Stimulated activated CD4-positive, alpha-beta T cell treated with anti-CD3 and anti-CD28 coated beads, Interleukin-2, amount 100 ng/mL, for 24 hours (primary cell): ENCODE measurements around the gene SPTBN4.
A peak's percentile ranks its signal among the peaks of the same experiment; 100 is the strongest.
"Not testable (repeated sequence)": the region's sequence is repeated elsewhere in the genome, so short reads cannot be mapped to it uniquely, and the experiment has no call there.

Source experiments
- DNase-seq, 2 donors: peaks; one replicate each; pipeline ENCODE4 v3.0.0-alpha.2; 2020

Gene SPTBN4

GRCh38 chr19:40534148-40534547 lies 67.3 kb downstream of the SPTBN4 start:
- DNase-seq, result no peak

DNA sequence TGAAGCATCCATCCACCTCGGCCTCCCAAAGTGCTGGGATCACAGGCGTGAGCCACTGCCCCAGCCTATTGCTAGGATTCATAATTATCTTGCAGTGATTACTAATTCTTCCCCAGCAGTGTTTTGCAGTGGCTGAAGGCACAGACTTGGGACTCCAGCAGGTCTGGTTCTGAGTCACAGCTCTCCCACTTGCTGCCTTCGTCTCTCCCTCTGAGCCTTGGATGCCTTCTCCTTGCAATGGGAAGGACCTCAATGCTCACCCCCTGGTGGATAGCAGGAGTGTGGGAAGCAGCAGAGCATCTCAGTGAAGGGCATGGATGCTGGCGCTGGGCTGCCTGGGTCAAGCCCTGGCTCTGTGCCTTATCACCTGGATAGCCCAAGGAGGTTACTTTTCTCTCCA lies 72.3 kb downstream of the SPTBN4 start:
- no peak for DNase-seq

- no peak for DNase-seq
Observed at GRCh38 chr19:40542202-40542859, 75.5 kb downstream of the SPTBN4 start.

- DNase-seq, result no peak
Observed at GRCh38 chr19:40543029-40543597, 76.3 kb downstream of the SPTBN4 start.

DNA sequence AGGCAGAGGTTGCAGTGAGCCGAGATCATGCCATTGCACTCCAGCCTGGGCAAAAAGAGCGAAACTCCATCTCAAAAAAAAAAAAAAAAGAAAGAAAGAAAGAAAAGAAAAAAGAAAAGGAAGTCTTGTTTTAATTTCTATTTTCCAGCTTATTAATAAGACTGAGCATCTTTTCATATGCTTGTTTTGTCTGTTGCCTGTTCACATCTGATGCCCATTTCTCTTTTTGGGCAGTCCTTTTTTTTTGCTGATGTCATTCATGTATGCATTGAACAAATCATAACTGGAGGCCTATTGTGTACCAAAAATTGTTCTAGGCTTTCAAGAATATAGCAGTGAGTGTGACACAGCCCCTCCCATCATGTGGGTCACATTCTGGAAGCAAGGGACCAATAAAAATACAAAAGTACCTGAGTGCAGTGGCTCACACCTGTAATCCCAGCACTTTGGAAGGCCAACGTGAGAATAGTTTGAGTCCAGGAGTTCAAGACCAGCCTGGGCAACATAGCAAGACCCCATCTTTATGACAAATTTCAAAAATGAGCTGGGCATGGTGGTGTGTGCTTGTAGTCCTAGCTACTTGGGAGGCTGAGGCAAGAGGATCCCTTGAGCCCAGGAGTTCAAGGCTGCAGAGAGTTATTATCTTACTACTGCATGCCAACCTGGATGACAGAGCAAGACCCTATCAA lies 79.5 kb downstream of the SPTBN4 start:
- not testable (repeated sequence) for DNase-seq

DNA sequence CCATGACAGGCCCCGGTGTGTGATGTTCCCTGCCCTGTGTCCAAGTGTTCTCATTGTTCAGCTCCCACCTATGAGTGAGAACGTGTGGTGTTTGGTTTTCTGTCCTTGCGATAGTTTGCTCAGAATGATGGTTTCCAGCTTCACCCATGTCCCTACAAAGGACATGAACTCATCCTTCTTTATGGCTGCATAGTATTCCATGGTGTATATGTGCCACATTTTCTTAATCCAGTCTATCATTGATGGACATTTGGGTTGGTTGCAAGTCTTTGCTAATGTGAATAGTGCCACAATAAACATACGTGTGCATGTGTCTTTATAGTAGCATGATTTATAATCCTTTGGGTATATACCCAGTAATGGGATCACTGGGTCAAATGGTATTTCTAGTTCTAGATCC lies 80.4 kb downstream of the SPTBN4 start:
- not testable (repeated sequence) for DNase-seq

- DNase-seq, result no peak
Observed at GRCh38 chr19:40547836-40548235, 81.0 kb downstream of the SPTBN4 start.

DNA sequence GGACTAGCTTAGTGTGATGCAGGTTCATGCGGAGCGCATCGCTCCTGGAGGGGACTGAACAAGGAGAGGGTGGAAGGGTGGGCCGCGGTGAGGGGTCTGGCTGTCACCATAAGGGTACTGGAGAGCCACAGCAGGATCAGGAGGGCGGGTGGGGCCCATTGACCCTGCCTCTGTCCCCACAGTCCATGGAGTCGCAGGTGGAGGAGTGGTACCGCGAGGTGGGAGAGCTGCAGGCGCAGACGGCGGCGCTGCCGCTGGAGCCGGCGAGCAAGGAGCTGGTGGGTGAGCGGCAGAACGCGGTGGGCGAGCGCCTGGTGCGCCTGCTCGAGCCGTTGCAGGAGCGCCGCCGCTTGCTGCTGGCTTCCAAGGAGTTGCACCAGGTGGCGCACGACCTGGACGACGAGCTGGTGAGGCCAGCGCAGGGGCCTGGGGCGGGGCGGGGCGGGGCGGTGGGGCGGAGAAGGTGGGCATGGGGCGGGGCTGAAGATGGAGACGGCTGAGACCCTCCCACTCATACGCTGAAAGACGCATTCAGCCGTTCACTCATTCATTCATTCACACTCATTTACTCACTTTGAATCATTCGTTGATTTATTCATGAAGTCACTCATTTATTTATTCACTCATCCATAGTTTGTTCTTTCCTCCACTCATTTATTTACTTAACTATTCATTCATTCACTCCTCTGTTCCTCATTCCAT lies 82.4 kb downstream of the SPTBN4 start:
- DNase-seq, result peak; percentile 81 to 84

GRCh38 chr19:40550951-40551350 lies 84.2 kb downstream of the SPTBN4 start:
- no peak for DNase-seq

GRCh38 chr19:40552848-40553247 lies 86.0 kb downstream of the SPTBN4 start:
- no peak for DNase-seq

GRCh38 chr19:40553885-40554857 lies 87.4 kb downstream of the SPTBN4 start:
- no peak for DNase-seq

DNA sequence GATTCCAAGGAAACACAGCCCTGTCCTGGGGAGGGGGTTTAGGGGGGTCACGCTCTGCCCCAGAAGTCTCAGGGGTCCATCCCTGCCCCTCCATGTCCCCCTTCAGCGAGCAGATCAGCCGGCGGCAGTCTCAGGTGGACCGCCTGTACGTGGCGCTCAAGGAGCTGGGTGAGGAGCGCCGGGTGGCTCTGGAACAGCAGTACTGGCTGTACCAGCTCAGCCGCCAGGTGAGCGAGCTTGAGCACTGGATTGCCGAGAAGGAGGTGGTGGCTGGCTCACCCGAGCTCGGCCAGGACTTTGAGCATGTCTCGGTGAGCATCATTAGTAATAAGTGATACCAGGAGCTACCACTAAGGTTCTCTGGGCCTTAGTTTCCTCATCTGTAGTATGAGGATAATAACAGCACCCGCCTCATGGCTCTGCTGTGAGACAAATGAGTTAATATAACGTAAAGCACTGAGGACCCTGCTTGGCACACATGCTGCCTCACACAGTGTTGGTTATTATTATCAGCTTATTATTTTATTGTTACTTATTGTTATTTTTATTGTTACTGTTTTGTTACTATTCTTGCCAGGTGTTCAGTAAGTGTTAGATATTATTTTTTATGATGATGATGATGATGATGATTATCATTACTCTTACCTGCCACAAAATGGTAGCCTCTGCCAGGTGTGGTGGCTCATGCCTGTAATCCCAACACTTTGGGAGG lies 89.3 kb downstream of the SPTBN4 start:
- no peak for DNase-seq

- no peak for DNase-seq
Observed at GRCh38 chr19:40556953-40557530, 90.2 kb downstream of the SPTBN4 start.

DNA sequence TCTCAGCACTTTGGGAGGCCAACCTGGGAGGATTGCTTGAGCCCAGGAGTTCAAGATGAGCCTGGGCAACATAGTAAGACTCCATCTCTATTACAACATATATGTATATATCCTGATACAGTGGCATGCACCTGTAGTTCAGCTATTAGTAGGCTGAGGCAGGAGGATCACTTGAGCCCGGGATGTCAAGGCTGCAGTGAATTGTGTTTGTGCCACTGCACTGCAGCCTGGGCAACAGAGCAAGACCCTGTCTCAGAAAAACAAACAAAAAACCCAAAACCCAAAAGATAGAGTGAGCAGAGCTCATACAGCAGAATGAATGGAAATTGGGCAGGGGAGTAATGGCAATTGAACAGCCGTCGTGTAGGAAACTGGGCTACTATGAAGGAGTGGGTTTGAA lies 92.6 kb downstream of the SPTBN4 start:
- DNase-seq, result no peak

GRCh38 chr19:40560092-40560507 lies 93.3 kb downstream of the SPTBN4 start:
- no peak for DNase-seq

DNA sequence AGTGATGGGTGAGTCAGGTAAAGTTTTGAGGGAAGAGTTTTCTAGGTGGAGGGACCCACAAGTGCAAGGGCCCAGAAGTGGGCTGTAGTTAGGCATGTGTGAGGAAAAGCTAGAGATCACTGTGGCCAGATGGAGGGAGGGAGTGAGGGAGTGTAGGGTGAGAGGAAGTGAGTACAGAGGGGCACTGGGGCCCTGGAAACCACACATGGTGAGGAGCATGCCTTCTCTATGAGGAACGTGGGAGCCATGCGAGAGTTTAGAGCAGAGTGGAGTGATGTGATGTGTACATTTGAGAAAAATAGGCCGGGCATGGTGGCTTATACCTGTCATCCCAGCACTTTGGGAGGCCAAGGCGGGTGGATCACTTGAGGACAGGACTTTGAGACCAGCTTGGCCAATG lies 95.1 kb downstream of the SPTBN4 start:
- DNase-seq, result no peak

GRCh38 chr19:40564535-40564934 lies 97.7 kb downstream of the SPTBN4 start:
- DNase-seq, result not testable (repeated sequence)

GRCh38 chr19:40565355-40565754 lies 98.6 kb downstream of the SPTBN4 start:
- DNase-seq, result no peak

- DNase-seq, result no peak
Observed at GRCh38 chr19:40565910-40566495, 99.2 kb downstream of the SPTBN4 start.

GRCh38 chr19:40567040-40567749 lies 100.4 kb downstream of the SPTBN4 start:
- no peak for DNase-seq
